Measurements from ENCODE around the gene INAVA. TPM values are rescaled to one million over a fixed set of nuclear protein-coding genes. Genes with fewer than 3 reads are reported as not detected.

Gene INAVA
- total and polyA plus RNA-seq, 9 of the 15 experiments (the other 6 are each of a cell fraction or from before 2014, with no cell fraction given), result 0.09 TPM; not detected in 8

DNA sequence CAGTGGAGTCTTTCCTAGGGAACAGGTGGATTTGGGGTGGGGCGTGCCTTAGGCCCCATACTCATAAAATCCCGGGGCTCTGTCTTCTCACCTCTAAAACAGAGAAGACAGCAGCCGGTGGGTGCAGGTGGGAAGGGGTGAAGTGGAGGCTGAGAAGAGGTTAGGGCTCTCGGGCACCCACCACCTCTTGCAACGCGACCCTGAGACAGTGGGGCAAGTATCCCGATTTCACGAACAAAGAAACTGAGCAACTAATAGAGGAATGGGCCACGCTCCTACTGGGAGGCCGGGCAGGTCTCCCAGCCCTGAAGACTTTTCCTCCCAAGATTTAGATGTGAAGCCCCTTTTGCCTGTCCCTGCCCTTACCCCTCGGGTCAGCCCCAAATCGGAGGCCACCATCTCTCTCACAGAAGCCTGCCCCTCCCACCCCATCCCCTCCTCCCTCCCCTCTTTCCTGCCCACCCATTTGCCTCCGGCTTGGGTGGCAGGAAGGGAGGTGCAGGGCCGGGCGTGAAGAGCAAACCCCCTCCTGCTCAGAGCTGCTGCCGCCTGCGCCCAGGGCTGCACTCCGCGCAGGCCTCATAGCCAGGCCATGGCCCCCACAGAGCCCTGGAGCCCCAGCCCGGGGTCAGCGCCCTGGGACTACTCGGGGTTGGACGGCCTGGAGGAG lies 22.1 kb upstream of the INAVA start, which contains the start of gene GPR25:
Gene GPR25 (plus strand): TSS at position 536 of the 670 bp plus-strand sequence. CDS start 57 bp downstream, at position 593.
- intact Hi-C loops (cut with micrococcal nuclease), result no loop called here
- Histone ChIP-seq H3K27me3 (ENCODE audit: control insufficient read depth in 2 of 2, insufficient read depth in 2 of 2, low read length in 2 of 2) (peaks cover 60 to 71% of the 10 kb centered on the region in 2 experiments), H3K4me3 (no peak within 1 kb of the TSS), H3K9ac (ENCODE audit: insufficient read depth in 1 of 2, low read depth in 2 of 2, low read length in 2 of 2) (no peak within 1 kb of the TSS), H3K9me1 (ENCODE audit: control insufficient read depth, insufficient read depth, low read length) (no peaks in the 10 kb centered on the region), H3K9me3 (replicated peaks; ENCODE audit: control insufficient read depth, insufficient read depth, low read depth, low read length) (no peaks in the 10 kb centered on the region), H3K4me1 (replicated peaks in 1 of 2; ENCODE audit: control insufficient read depth in 2 of 2, insufficient read depth in 2 of 2, low read length in 2 of 2) (peaks cover 0 to 14% of the 10 kb centered on the region in 2 experiments; a peak in 1 of 5 replicates), H4K20me1 (replicated peaks; ENCODE audit: control insufficient read depth, insufficient read depth, low read length) (0 out of 2 replicates have a peak, but pooled peaks cover 7% of the 10 kb centered on the region), H3K4me2 (ENCODE audit: insufficient read depth, low read length) (no peak within 1 kb of the TSS), H3K79me2 (ENCODE audit: control insufficient read depth, insufficient read depth, low read length) (no peaks in the 10 kb centered on the region), H3K27ac (ENCODE audit: extremely low read depth, low read depth, low read length) (no peak within 1 kb of the TSS), H2AFZ (ENCODE audit: low read depth, low read length) (no peak within 1 kb of the TSS), H3K36me3 (ENCODE audit: control insufficient read depth, insufficient read depth, low read length) (no peaks in the 10 kb centered on the region)
- no peak for DNase-seq (ENCODE audit: extremely low read depth in 1 of 4, low spot score in 3 of 4)
- CTCF ChIA-PET (ENCODE audit: low intra/inter-chr PET ratio), result no interaction called here
- in situ Hi-C loops (cut with MboI), result no loop called here
- POLR2A ChIA-PET, result no interaction called here
- FAIRE-seq, result no peak
- no TSS peak for BruUV-seq (replicated peaks)
- 8% methylated on average over 21 of the region's 23 CpGs for WGBS (ENCODE audit: insufficient coverage, low coverage, missing lambda C conversion rate)
- ATAC-seq, result no peak; the same call in 2 of the 3 replicates
- TF ChIP-seq, protein P1, sequence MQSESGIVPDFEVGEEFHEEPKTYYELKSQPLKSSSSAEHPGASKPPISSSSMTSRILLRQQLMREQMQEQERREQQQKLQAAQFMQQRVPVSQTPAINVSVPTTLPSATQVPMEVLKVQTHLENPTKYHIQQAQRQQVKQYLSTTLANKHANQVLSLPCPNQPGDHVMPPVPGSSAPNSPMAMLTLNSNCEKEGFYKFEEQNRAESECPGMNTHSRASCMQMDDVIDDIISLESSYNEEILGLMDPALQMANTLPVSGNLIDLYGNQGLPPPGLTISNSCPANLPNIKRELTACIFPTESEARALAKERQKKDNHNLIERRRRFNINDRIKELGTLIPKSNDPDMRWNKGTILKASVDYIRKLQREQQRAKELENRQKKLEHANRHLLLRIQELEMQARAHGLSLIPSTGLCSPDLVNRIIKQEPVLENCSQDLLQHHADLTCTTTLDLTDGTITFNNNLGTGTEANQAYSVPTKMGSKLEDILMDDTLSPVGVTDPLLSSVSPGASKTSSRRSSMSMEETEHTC (IDR thresholded peaks at IDR 0.05), result no peak
- TF ChIP-seq U2AF2 (optimal IDR thresholded peaks at IDR 0.05; ENCODE audit: low read depth, low read length) (no peak), KDM4B (IDR thresholded peaks at IDR 0.05; ENCODE audit: borderline replicate concordance in 2 of 2, low read depth in 1 of 2) (no peak), ZBED1 (IDR thresholded peaks at IDR 0.05) (no peak), PYGO2 (tag; IDR thresholded peaks at IDR 0.05) (no peak), TCF7 (IDR thresholded peaks at IDR 0.05; ENCODE audit: borderline replicate concordance) (no peak), GTF2E2 (tag; IDR thresholded peaks at IDR 0.05) (no peak), NFIX (CRISPR knock-in tag; IDR thresholded peaks at IDR 0.05; ENCODE audit: low read depth) (no peak), CCNT2 (IDR thresholded peaks at IDR 0.05; ENCODE audit: borderline replicate concordance, extremely low read depth, insufficient read length, low read depth, low read length) (no peak), ZNF174 (CRISPR knock-in tag; IDR thresholded peaks at IDR 0.05) (no peak)
- TF ChIP-seq, protein P2, sequence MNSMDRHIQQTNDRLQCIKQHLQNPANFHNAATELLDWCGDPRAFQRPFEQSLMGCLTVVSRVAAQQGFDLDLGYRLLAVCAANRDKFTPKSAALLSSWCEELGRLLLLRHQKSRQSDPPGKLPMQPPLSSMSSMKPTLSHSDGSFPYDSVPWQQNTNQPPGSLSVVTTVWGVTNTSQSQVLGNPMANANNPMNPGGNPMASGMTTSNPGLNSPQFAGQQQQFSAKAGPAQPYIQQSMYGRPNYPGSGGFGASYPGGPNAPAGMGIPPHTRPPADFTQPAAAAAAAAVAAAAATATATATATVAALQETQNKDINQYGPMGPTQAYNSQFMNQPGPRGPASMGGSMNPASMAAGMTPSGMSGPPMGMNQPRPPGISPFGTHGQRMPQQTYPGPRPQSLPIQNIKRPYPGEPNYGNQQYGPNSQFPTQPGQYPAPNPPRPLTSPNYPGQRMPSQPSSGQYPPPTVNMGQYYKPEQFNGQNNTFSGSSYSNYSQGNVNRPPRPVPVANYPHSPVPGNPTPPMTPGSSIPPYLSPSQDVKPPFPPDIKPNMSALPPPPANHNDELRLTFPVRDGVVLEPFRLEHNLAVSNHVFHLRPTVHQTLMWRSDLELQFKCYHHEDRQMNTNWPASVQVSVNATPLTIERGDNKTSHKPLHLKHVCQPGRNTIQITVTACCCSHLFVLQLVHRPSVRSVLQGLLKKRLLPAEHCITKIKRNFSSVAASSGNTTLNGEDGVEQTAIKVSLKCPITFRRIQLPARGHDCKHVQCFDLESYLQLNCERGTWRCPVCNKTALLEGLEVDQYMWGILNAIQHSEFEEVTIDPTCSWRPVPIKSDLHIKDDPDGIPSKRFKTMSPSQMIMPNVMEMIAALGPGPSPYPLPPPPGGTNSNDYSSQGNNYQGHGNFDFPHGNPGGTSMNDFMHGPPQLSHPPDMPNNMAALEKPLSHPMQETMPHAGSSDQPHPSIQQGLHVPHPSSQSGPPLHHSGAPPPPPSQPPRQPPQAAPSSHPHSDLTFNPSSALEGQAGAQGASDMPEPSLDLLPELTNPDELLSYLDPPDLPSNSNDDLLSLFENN (IDR thresholded peaks at IDR 0.05; ENCODE audit: low read depth in 2 of 2, low read length in 2 of 2), result no peak
- TF ChIP-seq, protein P3, sequence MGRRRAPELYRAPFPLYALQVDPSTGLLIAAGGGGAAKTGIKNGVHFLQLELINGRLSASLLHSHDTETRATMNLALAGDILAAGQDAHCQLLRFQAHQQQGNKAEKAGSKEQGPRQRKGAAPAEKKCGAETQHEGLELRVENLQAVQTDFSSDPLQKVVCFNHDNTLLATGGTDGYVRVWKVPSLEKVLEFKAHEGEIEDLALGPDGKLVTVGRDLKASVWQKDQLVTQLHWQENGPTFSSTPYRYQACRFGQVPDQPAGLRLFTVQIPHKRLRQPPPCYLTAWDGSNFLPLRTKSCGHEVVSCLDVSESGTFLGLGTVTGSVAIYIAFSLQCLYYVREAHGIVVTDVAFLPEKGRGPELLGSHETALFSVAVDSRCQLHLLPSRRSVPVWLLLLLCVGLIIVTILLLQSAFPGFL (CRISPR knock-in tag; IDR thresholded peaks at IDR 0.05), result no peak
- TF ChIP-seq, protein P4, sequence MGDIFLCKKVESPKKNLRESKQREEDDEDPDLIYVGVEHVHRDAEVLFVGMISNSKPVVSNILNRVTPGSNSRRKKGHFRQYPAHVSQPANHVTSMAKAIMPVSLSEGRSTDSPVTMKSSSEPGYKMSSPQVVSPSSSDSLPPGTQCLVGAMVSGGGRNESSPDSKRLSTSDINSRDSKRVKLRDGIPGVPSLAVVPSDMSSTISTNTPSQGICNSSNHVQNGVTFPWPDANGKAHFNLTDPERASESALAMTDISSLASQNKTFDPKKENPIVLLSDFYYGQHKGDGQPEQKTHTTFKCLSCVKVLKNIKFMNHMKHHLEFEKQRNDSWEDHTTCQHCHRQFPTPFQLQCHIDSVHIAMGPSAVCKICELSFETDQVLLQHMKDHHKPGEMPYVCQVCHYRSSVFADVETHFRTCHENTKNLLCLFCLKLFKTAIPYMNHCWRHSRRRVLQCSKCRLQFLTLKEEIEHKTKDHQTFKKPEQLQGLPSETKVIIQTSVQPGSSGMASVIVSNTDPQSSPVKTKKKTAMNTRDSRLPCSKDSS (IDR thresholded peaks at IDR 0.05; ENCODE audit: low read depth, partially characterized antibody), result no peak
